ENCODE results near the gene NCAM1.

- TF ChIP-seq SMAD1 (CRISPR knock-in tag; IDR thresholded peaks at IDR 0.05; ENCODE audit: borderline replicate concordance, low read depth) (no peak), NPAS2 (CRISPR knock-in tag; IDR thresholded peaks at IDR 0.05; ENCODE audit: borderline replicate concordance) (no peak), BATF2 (CRISPR knock-in tag; IDR thresholded peaks at IDR 0.05) (no peak), ZNF557 (CRISPR knock-in tag; IDR thresholded peaks at IDR 0.05) (no peak)
- TF ChIP-seq, protein P1, sequence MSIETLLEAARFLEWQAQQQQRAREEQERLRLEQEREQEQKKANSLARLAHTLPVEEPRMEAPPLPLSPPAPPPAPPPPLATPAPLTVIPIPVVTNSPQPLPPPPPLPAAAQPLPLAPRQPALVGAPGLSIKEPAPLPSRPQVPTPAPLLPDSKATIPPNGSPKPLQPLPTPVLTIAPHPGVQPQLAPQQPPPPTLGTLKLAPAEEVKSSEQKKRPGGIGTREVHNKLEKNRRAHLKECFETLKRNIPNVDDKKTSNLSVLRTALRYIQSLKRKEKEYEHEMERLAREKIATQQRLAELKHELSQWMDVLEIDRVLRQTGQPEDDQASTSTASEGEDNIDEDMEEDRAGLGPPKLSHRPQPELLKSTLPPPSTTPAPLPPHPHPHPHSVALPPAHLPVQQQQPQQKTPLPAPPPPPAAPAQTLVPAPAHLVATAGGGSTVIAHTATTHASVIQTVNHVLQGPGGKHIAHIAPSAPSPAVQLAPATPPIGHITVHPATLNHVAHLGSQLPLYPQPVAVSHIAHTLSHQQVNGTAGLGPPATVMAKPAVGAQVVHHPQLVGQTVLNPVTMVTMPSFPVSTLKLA (IDR thresholded peaks at IDR 0.05) = no peak
- TF ChIP-seq, protein P2, sequence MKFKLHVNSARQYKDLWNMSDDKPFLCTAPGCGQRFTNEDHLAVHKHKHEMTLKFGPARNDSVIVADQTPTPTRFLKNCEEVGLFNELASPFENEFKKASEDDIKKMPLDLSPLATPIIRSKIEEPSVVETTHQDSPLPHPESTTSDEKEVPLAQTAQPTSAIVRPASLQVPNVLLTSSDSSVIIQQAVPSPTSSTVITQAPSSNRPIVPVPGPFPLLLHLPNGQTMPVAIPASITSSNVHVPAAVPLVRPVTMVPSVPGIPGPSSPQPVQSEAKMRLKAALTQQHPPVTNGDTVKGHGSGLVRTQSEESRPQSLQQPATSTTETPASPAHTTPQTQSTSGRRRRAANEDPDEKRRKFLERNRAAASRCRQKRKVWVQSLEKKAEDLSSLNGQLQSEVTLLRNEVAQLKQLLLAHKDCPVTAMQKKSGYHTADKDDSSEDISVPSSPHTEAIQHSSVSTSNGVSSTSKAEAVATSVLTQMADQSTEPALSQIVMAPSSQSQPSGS (CRISPR knock-in tag; IDR thresholded peaks at IDR 0.05) = no peak
- TF ChIP-seq, protein P3, sequence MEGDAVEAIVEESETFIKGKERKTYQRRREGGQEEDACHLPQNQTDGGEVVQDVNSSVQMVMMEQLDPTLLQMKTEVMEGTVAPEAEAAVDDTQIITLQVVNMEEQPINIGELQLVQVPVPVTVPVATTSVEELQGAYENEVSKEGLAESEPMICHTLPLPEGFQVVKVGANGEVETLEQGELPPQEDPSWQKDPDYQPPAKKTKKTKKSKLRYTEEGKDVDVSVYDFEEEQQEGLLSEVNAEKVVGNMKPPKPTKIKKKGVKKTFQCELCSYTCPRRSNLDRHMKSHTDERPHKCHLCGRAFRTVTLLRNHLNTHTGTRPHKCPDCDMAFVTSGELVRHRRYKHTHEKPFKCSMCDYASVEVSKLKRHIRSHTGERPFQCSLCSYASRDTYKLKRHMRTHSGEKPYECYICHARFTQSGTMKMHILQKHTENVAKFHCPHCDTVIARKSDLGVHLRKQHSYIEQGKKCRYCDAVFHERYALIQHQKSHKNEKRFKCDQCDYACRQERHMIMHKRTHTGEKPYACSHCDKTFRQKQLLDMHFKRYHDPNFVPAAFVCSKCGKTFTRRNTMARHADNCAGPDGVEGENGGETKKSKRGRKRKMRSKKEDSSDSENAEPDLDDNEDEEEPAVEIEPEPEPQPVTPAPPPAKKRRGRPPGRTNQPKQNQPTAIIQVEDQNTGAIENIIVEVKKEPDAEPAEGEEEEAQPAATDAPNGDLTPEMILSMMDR (CRISPR knock-in tag; IDR thresholded peaks at IDR 0.05) = no peak
Observed at GRCh38 chr11:113317339-113317738, 356.1 kb downstream of the NCAM1 start.
